ENCODE measurements around the gene FAM236B. TPM values are rescaled to one million over a fixed set of nuclear protein-coding genes. Genes with fewer than 3 reads are reported as not detected.
"Not testable (repeated sequence)": the region's sequence is repeated elsewhere in the genome, so short reads cannot be mapped to it uniquely, and the experiment has no call there.

FAM236B gene
- total RNA-seq, result not detected in 2 replicates

DNA sequence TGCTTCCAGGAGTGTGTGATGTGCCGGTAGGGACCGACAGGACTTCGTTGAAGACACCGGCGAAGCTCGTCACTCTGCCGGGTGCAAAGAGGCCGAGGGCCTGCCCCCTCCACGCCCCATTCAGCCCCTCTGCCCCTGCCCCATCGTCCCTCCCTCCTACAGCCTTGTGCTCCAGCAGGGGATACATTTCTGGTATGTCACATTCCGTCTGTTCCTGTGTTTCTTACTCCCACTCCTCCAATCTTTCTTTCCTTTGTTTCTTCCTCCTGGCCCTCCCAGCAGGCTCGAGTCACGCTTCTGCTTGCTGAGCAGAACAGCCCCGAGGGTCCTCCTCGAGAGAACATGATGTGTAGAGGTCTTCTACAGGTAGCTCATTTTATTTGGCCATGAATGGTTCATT lies at the start of gene FAM236B:
Gene FAM236B, minus strand, starts transcription at position 101 of the 400 bp plus-strand sequence. Its CDS starts 100 bp downstream, at position 1.
- H3K4me3 Mint-ChIP-seq; H3K36me3 Mint-ChIP-seq (ENCODE audit: low read depth); H3K27me3 Mint-ChIP-seq; H3K4me1 Mint-ChIP-seq; DNase-seq; intact Hi-C loops (cut with micrococcal nuclease); H3K9me3 Mint-ChIP-seq; H3K27ac Mint-ChIP-seq: not testable (repeated sequence)

- H3K4me1 Mint-ChIP-seq; H3K27ac Mint-ChIP-seq; H3K36me3 Mint-ChIP-seq (ENCODE audit: low read depth); DNase-seq; H3K27me3 Mint-ChIP-seq; H3K4me3 Mint-ChIP-seq; H3K9me3 Mint-ChIP-seq; intact Hi-C loops (cut with micrococcal nuclease): not testable (repeated sequence)
These were observed 48.2 kb upstream of the FAM236B start for GRCh38 chrX:72830701-72831100.

GRCh38 chrX:72808110-72808509 lies 25.6 kb upstream of the FAM236B start, which contains the start of gene FAM236D:
FAM236D (minus strand) TSS chrX:72808210; CDS start chrX:72808110, 100 bp downstream.
- H3K36me3 Mint-ChIP-seq (ENCODE audit: low read depth); H3K27me3 Mint-ChIP-seq; intact Hi-C loops (cut with micrococcal nuclease); H3K27ac Mint-ChIP-seq; DNase-seq; H3K4me1 Mint-ChIP-seq; H3K9me3 Mint-ChIP-seq; H3K4me3 Mint-ChIP-seq: not testable (repeated sequence)

DNA sequence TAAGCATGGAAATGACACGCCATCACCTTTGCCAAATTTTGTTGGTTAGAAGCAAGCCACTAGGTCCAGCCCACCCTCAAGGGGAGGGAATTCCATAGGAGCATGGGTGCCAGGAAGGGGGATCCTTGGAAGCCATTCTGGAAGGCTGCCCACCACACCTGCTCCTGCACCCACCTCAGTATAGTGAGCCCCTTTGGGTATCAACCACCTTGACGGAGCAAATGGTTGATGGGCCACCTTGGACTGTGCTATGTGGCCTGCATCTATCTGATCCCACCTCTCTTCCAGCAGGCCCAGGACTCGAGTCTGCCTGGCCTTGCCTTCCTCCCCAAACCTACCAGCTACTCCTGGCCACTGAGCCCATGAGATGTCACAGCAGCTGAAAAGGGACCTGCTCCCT lies 7.9 kb upstream of the FAM236B start:
- H3K27ac Mint-ChIP-seq; DNase-seq; H3K27me3 Mint-ChIP-seq; H3K36me3 Mint-ChIP-seq (ENCODE audit: low read depth); H3K4me1 Mint-ChIP-seq; H3K4me3 Mint-ChIP-seq; H3K9me3 Mint-ChIP-seq; intact Hi-C loops (cut with micrococcal nuclease): not testable (repeated sequence)

GRCh38 chrX:72788142-72788541 lies 5.7 kb upstream of the FAM236B start:
- H3K36me3 Mint-ChIP-seq (ENCODE audit: low read depth); H3K27ac Mint-ChIP-seq; H3K27me3 Mint-ChIP-seq; H3K4me1 Mint-ChIP-seq; H3K9me3 Mint-ChIP-seq; intact Hi-C loops (cut with micrococcal nuclease); DNase-seq; H3K4me3 Mint-ChIP-seq: not testable (repeated sequence)

DNA sequence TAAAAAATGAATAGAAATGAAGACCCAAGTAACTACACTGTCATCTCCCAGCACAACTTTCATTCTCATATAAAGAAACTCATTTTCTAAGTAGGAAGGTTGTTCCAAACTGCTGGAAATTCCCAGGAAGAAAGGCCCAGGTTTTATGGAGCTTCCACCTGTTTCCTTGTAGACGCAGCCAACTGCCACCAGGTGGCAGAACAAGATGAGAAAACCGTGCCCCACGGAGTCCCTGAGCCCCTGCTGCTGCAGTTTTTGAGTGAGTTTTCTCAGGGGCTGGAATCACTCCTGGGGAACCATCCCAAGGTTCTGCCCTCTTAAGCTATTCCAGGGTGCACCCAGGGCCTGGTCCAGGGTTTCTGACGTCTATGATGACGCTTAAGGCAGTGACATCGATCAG lies 1.5 kb upstream of the FAM236B start:
- H3K36me3 Mint-ChIP-seq (ENCODE audit: low read depth); H3K9me3 Mint-ChIP-seq; DNase-seq; intact Hi-C loops (cut with micrococcal nuclease); H3K27ac Mint-ChIP-seq; H3K4me3 Mint-ChIP-seq; H3K27me3 Mint-ChIP-seq; H3K4me1 Mint-ChIP-seq: not testable (repeated sequence)

- H3K36me3 Mint-ChIP-seq (ENCODE audit: low read depth); intact Hi-C loops (cut with micrococcal nuclease); H3K4me3 Mint-ChIP-seq; DNase-seq; H3K27ac Mint-ChIP-seq; H3K4me1 Mint-ChIP-seq; H3K9me3 Mint-ChIP-seq; H3K27me3 Mint-ChIP-seq: not testable (repeated sequence)
These were observed 991 bp upstream of the FAM236B start for GRCh38 chrX:72783365-72783936.

DNA sequence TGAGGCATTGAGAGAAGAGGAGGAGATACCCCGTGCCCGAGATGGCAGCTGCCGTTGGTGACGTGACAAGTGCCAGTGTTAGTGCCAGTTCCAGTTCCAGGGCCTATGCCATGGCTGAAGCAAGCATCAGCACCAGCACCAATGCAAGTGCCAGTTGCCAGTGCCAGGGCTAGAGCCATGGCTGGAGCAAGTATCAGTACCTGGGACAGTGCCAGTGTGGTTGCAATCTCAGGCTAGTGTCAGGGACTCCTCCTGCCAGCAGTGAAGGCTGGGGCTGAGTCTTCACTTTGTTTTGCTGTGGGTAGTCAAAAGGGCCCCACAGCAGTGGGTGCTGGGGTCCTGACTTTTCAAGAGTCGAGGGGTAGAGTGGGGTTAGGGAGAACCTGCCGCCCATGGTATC lies 4.3 kb downstream of the FAM236B start:
- not testable (repeated sequence) for H3K4me1 Mint-ChIP-seq, DNase-seq

DNA sequence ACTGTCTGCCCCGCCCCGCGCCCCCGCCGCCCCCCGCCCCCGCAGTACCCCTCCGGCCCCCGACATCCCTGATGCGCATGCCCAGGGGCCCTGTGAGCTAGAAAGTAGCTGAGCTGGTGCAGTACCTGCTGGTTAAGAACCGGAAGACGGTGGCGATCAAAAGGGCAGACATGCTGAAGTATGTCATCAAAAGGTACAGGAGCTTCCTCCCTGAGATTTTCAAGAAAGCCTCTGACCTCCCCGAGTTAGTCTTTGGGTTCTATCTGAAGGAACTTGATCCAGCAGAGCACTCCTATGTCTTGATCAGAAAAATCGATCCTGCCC lies 5.0 kb downstream of the FAM236B start:
- H3K9me3 Mint-ChIP-seq; H3K27ac Mint-ChIP-seq; intact Hi-C loops (cut with micrococcal nuclease); H3K4me3 Mint-ChIP-seq; H3K36me3 Mint-ChIP-seq (ENCODE audit: low read depth); H3K27me3 Mint-ChIP-seq; DNase-seq; H3K4me1 Mint-ChIP-seq: not testable (repeated sequence)

More for the DNA sequence above, 4.3 kb downstream of the FAM236B start:
- H3K9me3 Mint-ChIP-seq; H3K27ac Mint-ChIP-seq; H3K4me3 Mint-ChIP-seq; H3K36me3 Mint-ChIP-seq (ENCODE audit: low read depth); intact Hi-C loops (cut with micrococcal nuclease); H3K27me3 Mint-ChIP-seq: not testable (repeated sequence)

DNA sequence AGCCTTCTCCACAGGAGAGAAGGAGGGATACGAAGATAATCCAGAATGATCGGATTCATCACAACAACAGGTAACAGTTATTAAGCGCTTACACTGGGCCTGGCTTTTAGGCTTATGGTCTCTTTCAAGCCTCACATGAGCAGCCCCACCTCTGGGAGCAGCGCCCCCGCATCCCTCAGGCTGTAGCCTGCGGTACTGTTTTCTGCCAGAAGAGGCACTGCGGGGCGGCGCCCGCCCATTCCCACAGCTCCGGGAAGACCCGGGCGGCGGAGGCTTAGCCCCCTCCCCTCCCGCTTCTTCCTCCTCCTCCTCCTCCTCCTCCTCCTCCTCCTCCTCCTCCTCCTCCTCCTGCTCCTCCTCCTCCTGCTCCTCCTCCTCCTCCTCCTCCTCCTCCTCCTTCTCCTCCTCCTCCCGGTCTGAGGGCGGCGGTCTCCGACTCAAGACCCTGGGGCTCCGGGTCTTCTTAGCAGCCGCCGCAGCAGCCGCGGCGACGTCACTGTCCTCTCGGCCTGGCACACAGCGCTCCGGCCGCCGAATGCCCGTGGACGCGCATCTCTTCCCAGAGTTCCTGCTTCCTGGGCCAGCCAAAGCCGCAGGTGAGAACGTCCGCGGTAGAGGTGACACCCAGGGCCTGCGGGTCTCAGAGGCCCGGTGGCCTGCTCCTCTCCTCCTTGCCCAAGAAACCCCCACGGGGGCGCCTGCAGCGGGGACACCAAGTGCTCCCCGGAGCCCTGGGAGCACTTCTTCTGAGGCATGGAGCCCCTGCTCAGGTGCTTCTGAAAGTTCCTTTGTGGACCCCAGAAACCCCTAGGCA lies 5.6 kb downstream of the FAM236B start, which contains the start of gene DMRTC1B:
Gene DMRTC1B, plus strand, starts transcription at position 238 of the 814 bp plus-strand sequence. CDS start 68,246 bp downstream, outside the sequence.
- H3K9me3 Mint-ChIP-seq, result not testable (repeated sequence)

GRCh38 chrX:72760454-72760853 lies 22.0 kb downstream of the FAM236B start:
- H3K36me3 Mint-ChIP-seq (ENCODE audit: low read depth); H3K4me1 Mint-ChIP-seq; intact Hi-C loops (cut with micrococcal nuclease); H3K27ac Mint-ChIP-seq; H3K27me3 Mint-ChIP-seq; DNase-seq; H3K9me3 Mint-ChIP-seq; H3K4me3 Mint-ChIP-seq: not testable (repeated sequence)

More for the DNA sequence above, 5.6 kb downstream of the FAM236B start, which contains the start of gene DMRTC1B:
- DNase-seq; H3K4me3 Mint-ChIP-seq; H3K27ac Mint-ChIP-seq; intact Hi-C loops (cut with micrococcal nuclease); H3K36me3 Mint-ChIP-seq (ENCODE audit: low read depth); H3K27me3 Mint-ChIP-seq; H3K4me1 Mint-ChIP-seq: not testable (repeated sequence)

GRCh38 chrX:72748545-72748944 lies 33.9 kb downstream of the FAM236B start:
- H3K4me3 Mint-ChIP-seq; H3K9me3 Mint-ChIP-seq; H3K4me1 Mint-ChIP-seq; H3K27me3 Mint-ChIP-seq; H3K27ac Mint-ChIP-seq; intact Hi-C loops (cut with micrococcal nuclease); DNase-seq; H3K36me3 Mint-ChIP-seq (ENCODE audit: low read depth): not testable (repeated sequence)

DNA sequence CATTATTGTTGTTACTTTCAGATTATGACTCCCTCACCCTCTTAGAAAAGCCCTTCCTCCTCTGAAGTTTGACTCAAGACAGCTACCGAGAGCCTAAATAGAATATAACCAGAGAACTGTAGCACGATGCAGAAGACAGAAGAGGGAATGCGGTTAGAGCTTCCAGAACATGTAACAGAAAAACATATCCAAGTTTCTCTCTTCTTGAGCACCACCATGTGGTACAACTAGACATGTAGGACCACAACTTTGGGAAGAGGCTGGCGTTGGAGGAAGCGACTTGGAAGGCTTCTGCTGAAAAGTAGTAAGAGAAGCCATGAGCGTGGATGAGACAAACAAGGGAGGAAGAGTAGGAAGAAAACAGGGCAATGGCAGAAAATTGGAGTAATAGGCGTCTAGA lies 36.9 kb downstream of the FAM236B start:
- H3K4me1 Mint-ChIP-seq; H3K36me3 Mint-ChIP-seq (ENCODE audit: low read depth); H3K9me3 Mint-ChIP-seq; H3K27me3 Mint-ChIP-seq; H3K27ac Mint-ChIP-seq; H3K4me3 Mint-ChIP-seq; intact Hi-C loops (cut with micrococcal nuclease); DNase-seq: not testable (repeated sequence)

DNA sequence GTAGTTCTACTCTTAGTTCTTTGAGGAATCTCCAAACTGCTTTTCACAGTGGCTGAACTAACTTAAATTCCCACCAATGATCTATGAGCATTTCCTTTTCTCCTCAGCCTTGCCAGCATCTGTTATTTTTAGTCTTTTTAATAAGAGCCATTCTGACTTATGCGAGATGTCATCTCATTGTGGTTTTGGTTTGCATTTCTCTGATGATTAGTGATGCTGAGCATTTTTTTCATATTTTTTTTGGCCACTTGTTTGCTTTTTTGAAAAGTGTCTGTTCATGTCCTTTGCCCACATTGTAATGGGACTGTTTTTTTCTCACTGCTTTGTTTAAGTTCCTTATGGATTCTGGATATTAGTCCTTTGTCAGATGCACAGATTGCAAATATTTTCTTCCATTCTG lies 46.9 kb downstream of the FAM236B start:
- DNase-seq, result no peak
- Mint-ChIP-seq H3K9me3 (peaks cover 4% of the 10 kb centered on the region), H3K4me1 (no peaks in the 10 kb centered on the region), H3K27ac (no peak overlapping the region), H3K27me3 (peaks cover 14% of the 10 kb centered on the region), H3K36me3 (ENCODE audit: low read depth) (no peaks in the 10 kb centered on the region), H3K4me3 (no peak overlapping the region)
- intact Hi-C loops (cut with micrococcal nuclease), result no loop called here

Data from activated CD4-positive, alpha-beta T cell treated with anti-CD3 and anti-CD28 coated beads, Interleukin-2, amount 10 ng/mL, durations not matched to agents 24 days and 14 days (primary cell).